Measurements from ENCODE around the gene PTCHD4.

PTCHD4 gene

GRCh38 chr6:48067148-48067712, 43.8 kb downstream of the PTCHD4 start:
- TF ChIP-seq CTCF (IDR thresholded peaks at IDR 0.05; ENCODE audit: borderline replicate concordance, control extremely low read depth, extremely low read depth, insufficient read depth, missing control alignments) = no peak
- DNase-seq (ENCODE audit: low spot score) = no peak
- in situ Hi-C loops (cut with MboI; ENCODE audit: low sequenced_read_pairs, unreplicated experiment) = no loop called here

GRCh38 chr6:48061265-48061990, 49.6 kb downstream of the PTCHD4 start:
- in situ Hi-C loops (cut with MboI; ENCODE audit: low sequenced_read_pairs, unreplicated experiment) = no loop called here
- TF ChIP-seq CTCF (IDR thresholded peaks at IDR 0.05; ENCODE audit: borderline replicate concordance, control extremely low read depth, extremely low read depth, insufficient read depth, missing control alignments) = no peak
- no peak for DNase-seq (ENCODE audit: low spot score)
